Measurements from ENCODE around the gene ANKFY1.

The ANKFY1 gene

GRCh38 chr17:4221899-4222659 is 41.7 kb downstream of the ANKFY1 start:
- H3K27me3 Mint-ChIP-seq = no peaks in the 10 kb centered on the region
- H3K9me3 Mint-ChIP-seq = no peaks in the 10 kb centered on the region
- no peak for ATAC-seq (replicated peaks; ENCODE audit: extremely low read depth, poor library complexity, severe bottlenecking)
- peaks cover 10% of the 10 kb centered on the region for H3K36me3 Mint-ChIP-seq (ENCODE audit: insufficient read depth)
- H3K4me1 Mint-ChIP-seq = no peaks in the 10 kb centered on the region
- no peak overlapping the region for H3K4me3 Mint-ChIP-seq
- no peak for DNase-seq (ENCODE audit: low spot score in 2 of 2)
- H3K27ac Mint-ChIP-seq (ENCODE audit: low read depth) = no peak overlapping the region

GRCh38 chr17:4221163-4221562 is 42.6 kb downstream of the ANKFY1 start:
- Mint-ChIP-seq H3K27me3 (no peaks in the 10 kb centered on the region), H3K4me3 (no peak overlapping the region), H3K27ac (ENCODE audit: low read depth) (no peak overlapping the region), H3K36me3 (ENCODE audit: insufficient read depth) (peaks cover 10% of the 10 kb centered on the region), H3K4me1 (no peaks in the 10 kb centered on the region), H3K9me3 (no peaks in the 10 kb centered on the region)
- ATAC-seq (replicated peaks; ENCODE audit: extremely low read depth, poor library complexity, severe bottlenecking) (no peak), DNase-seq (ENCODE audit: low spot score in 2 of 2) (no peak)

DNA sequence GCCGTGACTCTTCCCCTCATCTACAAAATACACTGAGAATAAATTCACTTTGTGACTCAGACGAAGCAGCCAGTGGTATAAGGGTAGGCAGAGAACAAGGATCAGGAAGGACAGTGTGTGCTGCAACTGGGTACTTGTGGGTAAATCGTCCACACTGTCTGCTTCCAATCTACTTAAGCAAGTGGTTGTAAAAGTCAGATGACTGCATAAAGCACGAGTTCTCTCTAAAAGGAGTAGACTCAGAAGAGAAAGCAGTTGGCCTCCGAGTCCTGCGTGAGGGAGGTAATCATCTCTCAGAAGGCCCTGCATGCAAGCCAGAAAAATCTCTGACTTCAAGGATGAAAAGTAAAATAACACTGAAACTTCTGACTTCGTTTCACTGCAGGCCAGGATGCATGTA is 43.1 kb downstream of the ANKFY1 start:
- Mint-ChIP-seq H3K27ac (ENCODE audit: low read depth) (no peak overlapping the region), H3K27me3 (no peaks in the 10 kb centered on the region), H3K4me3 (no peak overlapping the region), H3K4me1 (peaks cover 2% of the 10 kb centered on the region), H3K36me3 (ENCODE audit: insufficient read depth) (peaks cover 11% of the 10 kb centered on the region), H3K9me3 (no peaks in the 10 kb centered on the region)
- ATAC-seq (replicated peaks; ENCODE audit: extremely low read depth, poor library complexity, severe bottlenecking) (no peak), DNase-seq (ENCODE audit: low spot score in 2 of 2) (no peak)

DNA sequence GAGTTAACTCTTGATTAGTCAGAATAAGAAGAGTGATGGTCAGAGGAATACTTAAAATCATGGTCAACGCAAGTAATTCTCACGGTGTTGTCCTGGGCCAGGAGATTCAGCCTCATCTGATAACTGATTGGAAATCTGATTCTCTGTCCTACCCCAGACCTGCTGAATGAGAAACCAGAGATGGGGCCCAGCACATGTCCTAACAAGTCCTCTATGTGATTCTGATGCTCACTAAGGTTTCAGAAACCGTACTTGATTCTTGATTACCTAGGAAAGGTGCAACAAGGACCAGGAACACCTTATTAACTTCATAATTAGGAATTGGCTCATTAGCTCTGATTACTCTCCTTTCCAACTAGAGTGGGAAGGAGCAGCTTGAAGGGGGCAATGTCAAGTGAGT is 44.5 kb downstream of the ANKFY1 start:
- peaks cover 8% of the 10 kb centered on the region for H3K4me1 Mint-ChIP-seq
- no peaks in the 10 kb centered on the region for H3K9me3 Mint-ChIP-seq
- no peak overlapping the region for H3K27ac Mint-ChIP-seq (ENCODE audit: low read depth)
- peaks cover 18% of the 10 kb centered on the region for H3K36me3 Mint-ChIP-seq (ENCODE audit: insufficient read depth)
- H3K4me3 Mint-ChIP-seq = no peak overlapping the region
- H3K27me3 Mint-ChIP-seq = no peaks in the 10 kb centered on the region
- no peak for ATAC-seq (replicated peaks; ENCODE audit: extremely low read depth, poor library complexity, severe bottlenecking)
- no peak for DNase-seq (ENCODE audit: low spot score in 2 of 2)

DNA sequence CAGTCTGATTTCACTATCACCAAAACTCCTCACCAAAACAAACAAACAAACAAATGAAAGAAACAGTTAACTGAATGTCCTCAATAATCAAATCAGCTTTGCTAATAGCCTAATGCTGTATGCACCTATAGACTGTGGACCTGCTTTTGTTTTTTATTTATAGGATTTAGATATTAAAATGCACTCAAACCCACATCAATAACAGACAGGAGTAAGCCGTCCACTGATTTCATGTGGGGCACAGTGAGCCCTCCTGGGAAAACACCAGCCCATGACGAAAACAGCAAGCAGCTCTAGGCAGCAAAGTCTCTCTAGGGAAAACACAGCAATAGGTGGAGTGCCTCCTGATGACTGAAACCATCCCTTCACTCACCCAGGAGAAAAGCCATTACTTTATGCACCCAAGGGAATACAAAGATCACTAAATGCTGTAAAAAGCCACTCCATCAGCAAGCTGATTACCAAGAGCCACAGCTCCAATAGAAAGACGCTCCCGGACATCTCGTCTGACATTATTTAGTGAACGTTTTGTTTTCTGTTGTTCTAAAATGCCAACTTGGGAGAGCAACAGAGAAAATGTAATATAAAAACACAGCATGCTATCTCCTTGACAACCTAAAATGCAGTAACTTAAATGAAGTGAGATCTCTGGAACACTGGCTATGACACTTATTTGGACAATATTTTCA is 47.8 kb downstream of the ANKFY1 start:
- H3K36me3 Mint-ChIP-seq (ENCODE audit: insufficient read depth) = peaks cover 13% of the 10 kb centered on the region
- no peaks in the 10 kb centered on the region for H3K9me3 Mint-ChIP-seq
- peak overlapping the region; percentile 70 for H3K27ac Mint-ChIP-seq (ENCODE audit: low read depth)
- DNase-seq (ENCODE audit: low spot score in 2 of 2) = no peak
- no peaks in the 10 kb centered on the region for H3K27me3 Mint-ChIP-seq
- no peak overlapping the region for H3K4me3 Mint-ChIP-seq
- H3K4me1 Mint-ChIP-seq = peaks cover 14% of the 10 kb centered on the region
- ATAC-seq (replicated peaks; ENCODE audit: extremely low read depth, poor library complexity, severe bottlenecking) = no peak

- Mint-ChIP-seq H3K9me3 (no peaks in the 10 kb centered on the region), H3K36me3 (ENCODE audit: insufficient read depth) (peaks cover 26% of the 10 kb centered on the region), H3K4me3 (no peak overlapping the region), H3K27ac (ENCODE audit: low read depth) (no peak overlapping the region), H3K4me1 (peaks cover 14% of the 10 kb centered on the region), H3K27me3 (no peaks in the 10 kb centered on the region)
- no peak for DNase-seq (ENCODE audit: low spot score in 2 of 2)
- ATAC-seq (replicated peaks; ENCODE audit: extremely low read depth, poor library complexity, severe bottlenecking) = no peak
These were observed 49.6 kb downstream of the ANKFY1 start for GRCh38 chr17:4214157-4214556.

DNA sequence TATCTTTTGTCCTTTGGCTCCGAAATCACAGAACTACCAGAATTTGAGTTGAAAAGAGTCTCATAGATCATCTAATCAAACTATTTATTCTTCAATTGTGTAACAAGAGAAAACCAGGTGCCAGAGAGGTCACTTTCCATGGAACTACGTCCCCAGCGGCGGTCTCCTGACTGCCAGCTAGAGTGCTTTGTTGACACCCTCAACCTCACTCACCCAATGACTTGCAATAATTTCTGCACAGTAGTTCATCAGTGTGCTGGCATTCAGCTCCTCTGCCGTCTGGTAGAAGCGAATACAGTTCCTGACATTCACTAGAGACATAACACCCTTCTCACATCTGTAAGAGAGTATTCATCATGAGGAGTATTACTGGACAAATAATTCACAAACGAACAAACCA is 54.2 kb downstream of the ANKFY1 start:
- no peak for DNase-seq (ENCODE audit: low spot score in 2 of 2)

DNA sequence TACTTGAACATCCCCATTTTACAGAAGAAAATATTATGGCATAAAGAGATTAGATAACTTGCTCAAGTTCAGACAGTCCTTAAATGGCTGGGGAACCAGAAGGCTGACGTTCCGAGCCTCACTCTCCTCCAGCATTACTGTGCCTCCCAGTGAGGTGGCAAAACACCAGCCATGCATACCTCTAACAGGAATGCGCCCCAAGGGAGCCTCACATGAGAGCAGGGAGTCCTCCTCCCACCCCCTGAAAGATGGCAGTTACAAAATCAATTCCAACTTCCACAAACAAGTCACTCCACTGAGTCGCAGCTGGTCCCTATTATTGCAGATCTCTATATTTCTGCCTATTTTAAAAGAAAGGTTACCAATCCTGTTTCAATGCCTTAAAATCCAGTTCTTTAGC is 55.5 kb downstream of the ANKFY1 start:
- H3K9me3 Mint-ChIP-seq = no peaks in the 10 kb centered on the region
- no peak for ATAC-seq (replicated peaks; ENCODE audit: extremely low read depth, poor library complexity, severe bottlenecking)
- DNase-seq (ENCODE audit: low spot score in 2 of 2) = no peak
- H3K36me3 Mint-ChIP-seq (ENCODE audit: insufficient read depth) = peaks cover 60% of the 10 kb centered on the region
- no peaks in the 10 kb centered on the region for H3K27me3 Mint-ChIP-seq
- peaks cover 14% of the 10 kb centered on the region for H3K4me1 Mint-ChIP-seq
- H3K4me3 Mint-ChIP-seq = no peak overlapping the region
- H3K27ac Mint-ChIP-seq (ENCODE audit: low read depth) = no peak overlapping the region

More for the DNA sequence above, 54.2 kb downstream of the ANKFY1 start:
- peaks cover 14% of the 10 kb centered on the region for H3K4me1 Mint-ChIP-seq
- H3K4me3 Mint-ChIP-seq = no peak overlapping the region
- no peak for ATAC-seq (replicated peaks; ENCODE audit: extremely low read depth, poor library complexity, severe bottlenecking)
- peaks cover 54% of the 10 kb centered on the region for H3K36me3 Mint-ChIP-seq (ENCODE audit: insufficient read depth)
- H3K27ac Mint-ChIP-seq (ENCODE audit: low read depth) = no peak overlapping the region
- no peaks in the 10 kb centered on the region for H3K9me3 Mint-ChIP-seq
- H3K27me3 Mint-ChIP-seq = no peaks in the 10 kb centered on the region

DNA sequence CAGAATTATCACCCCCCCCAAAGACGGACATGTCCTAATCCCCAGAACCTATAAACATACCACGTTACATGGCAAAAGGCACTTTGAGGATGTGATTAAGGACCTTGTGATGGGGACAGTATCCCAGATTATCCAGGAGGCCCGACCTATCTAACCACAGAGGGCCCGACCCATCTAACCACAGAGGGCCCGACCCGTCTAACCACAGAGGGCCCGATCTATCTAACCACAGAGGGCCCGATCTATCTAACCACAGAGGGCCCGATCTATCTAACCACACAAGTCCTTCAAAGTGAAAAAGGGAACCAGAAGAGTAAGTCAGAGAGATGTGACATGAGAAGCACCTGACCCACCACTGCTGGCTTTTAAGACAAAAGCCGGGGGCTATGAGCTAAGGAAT is 56.8 kb downstream of the ANKFY1 start:
- ATAC-seq (replicated peaks; ENCODE audit: extremely low read depth, poor library complexity, severe bottlenecking) = no peak

DNA sequence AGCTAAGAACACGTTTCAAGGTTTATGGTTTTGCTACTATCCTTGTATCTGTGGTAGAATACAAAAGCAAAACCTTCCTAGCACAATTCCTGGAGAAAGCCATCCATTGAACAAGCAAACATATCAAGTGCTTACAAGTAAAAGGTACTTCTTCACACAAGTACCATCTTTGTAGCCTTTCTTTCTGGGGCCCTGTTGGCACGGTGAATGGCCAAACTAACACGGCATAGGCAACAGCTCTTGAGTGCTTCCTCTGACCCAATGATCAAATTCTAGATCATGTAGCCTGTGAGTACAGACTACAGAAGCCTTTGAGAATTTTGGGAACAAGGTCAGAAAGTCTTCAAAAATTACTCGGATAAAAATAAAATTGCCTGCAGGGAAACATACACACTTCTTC is 57.9 kb downstream of the ANKFY1 start:
- H3K4me3 Mint-ChIP-seq = no peak overlapping the region
- H3K36me3 Mint-ChIP-seq (ENCODE audit: insufficient read depth) = peaks cover 63% of the 10 kb centered on the region
- H3K27me3 Mint-ChIP-seq = no peaks in the 10 kb centered on the region
- ATAC-seq (replicated peaks; ENCODE audit: extremely low read depth, poor library complexity, severe bottlenecking) (no peak), DNase-seq (ENCODE audit: low spot score in 2 of 2) (no peak)
- H3K4me1 Mint-ChIP-seq = peaks cover 8% of the 10 kb centered on the region
- H3K27ac Mint-ChIP-seq (ENCODE audit: low read depth) = no peak overlapping the region
- H3K9me3 Mint-ChIP-seq = no peaks in the 10 kb centered on the region

More for the DNA sequence above, 56.8 kb downstream of the ANKFY1 start:
- Mint-ChIP-seq H3K9me3 (no peaks in the 10 kb centered on the region), H3K27ac (ENCODE audit: low read depth) (peak overlapping the region; percentile 14), H3K27me3 (no peaks in the 10 kb centered on the region), H3K4me1 (peaks cover 14% of the 10 kb centered on the region), H3K4me3 (no peak overlapping the region), H3K36me3 (ENCODE audit: insufficient read depth) (peaks cover 62% of the 10 kb centered on the region)
- DNase-seq (ENCODE audit: low spot score in 2 of 2) = no peak

- ATAC-seq (replicated peaks; ENCODE audit: extremely low read depth, poor library complexity, severe bottlenecking) (no peak), DNase-seq (ENCODE audit: low spot score in 2 of 2) (no peak)
- H3K4me1 Mint-ChIP-seq = peaks cover 8% of the 10 kb centered on the region
- H3K9me3 Mint-ChIP-seq = no peaks in the 10 kb centered on the region
- no peak overlapping the region for H3K27ac Mint-ChIP-seq (ENCODE audit: low read depth)
- H3K36me3 Mint-ChIP-seq (ENCODE audit: insufficient read depth) = peaks cover 56% of the 10 kb centered on the region
- H3K27me3 Mint-ChIP-seq = no peaks in the 10 kb centered on the region
- H3K4me3 Mint-ChIP-seq = no peak overlapping the region
These were observed 59.0 kb downstream of the ANKFY1 start for GRCh38 chr17:4204710-4205173.

DNA sequence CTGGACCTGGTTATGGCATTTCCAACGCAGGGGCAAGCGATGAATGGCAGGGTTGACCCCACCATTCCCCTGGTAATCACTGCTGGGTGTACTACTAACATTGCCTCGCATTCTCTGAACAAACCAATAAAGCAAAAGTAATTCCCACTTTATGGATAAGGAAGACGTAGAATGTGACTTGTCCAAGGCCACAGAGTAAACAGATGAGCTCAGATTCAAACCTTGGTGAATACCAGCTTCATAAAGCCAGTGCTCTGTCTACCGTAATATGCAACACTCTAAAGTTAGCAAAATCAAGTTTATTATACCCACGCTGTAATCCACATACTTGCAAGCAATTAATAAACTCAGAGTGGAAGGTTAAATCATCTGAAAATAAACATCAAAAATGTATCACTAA is 59.6 kb downstream of the ANKFY1 start:
- H3K4me1 Mint-ChIP-seq = peaks cover 8% of the 10 kb centered on the region
- no peaks in the 10 kb centered on the region for H3K27me3 Mint-ChIP-seq
- no peak overlapping the region for H3K27ac Mint-ChIP-seq (ENCODE audit: low read depth)
- no peaks in the 10 kb centered on the region for H3K9me3 Mint-ChIP-seq
- no peak for ATAC-seq (replicated peaks; ENCODE audit: extremely low read depth, poor library complexity, severe bottlenecking)
- peaks cover 51% of the 10 kb centered on the region for H3K36me3 Mint-ChIP-seq (ENCODE audit: insufficient read depth)
- H3K4me3 Mint-ChIP-seq = no peak overlapping the region
- no peak for DNase-seq (ENCODE audit: low spot score in 2 of 2)

DNA sequence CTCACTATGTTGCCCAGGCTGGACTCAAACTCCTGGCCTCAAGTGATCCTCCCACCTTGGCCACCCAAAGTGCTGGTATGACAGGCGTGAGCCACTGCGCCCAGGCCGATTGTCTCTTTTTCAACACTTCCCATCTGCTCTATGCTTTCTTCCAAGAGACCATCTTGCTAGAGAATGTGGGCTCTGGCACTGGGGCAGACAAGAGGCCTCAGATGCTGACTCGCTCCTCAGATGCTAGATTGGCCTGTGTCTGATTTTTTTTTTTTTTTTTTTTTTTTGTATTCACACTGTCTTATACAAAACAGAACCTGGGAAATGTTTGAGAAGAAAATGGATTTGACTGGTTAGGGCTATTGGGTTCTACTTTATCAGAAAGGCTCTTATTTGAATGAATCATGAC is 62.6 kb downstream of the ANKFY1 start:
- H3K27ac Mint-ChIP-seq (ENCODE audit: low read depth) = no peak overlapping the region
- ATAC-seq (replicated peaks; ENCODE audit: extremely low read depth, poor library complexity, severe bottlenecking) = no peak
- H3K4me1 Mint-ChIP-seq = no peaks in the 10 kb centered on the region

More for the DNA sequence above, 62.6 kb downstream of the ANKFY1 start:
- Mint-ChIP-seq H3K36me3 (ENCODE audit: insufficient read depth) (peaks cover 38% of the 10 kb centered on the region), H3K9me3 (no peaks in the 10 kb centered on the region), H3K27me3 (no peaks in the 10 kb centered on the region), H3K4me3 (no peak overlapping the region)
- no peak for DNase-seq (ENCODE audit: low spot score in 2 of 2)

Measured in central memory CD8-positive, alpha-beta T cell (primary cell).